NCI-H2227 treated with DMSO at 0.1 percent for 48 hours (cell line): Measurements from ENCODE around the gene SRC.
"Not testable (repeated sequence)": the region's sequence is repeated elsewhere in the genome, so short reads cannot be mapped to it uniquely, and the experiment has no call there.

Experiments
- DNase-seq: peaks from one replicate; lab custom pipeline; 2025; lab: John Stamatoyannopoulos, UW

SRC gene

DNA sequence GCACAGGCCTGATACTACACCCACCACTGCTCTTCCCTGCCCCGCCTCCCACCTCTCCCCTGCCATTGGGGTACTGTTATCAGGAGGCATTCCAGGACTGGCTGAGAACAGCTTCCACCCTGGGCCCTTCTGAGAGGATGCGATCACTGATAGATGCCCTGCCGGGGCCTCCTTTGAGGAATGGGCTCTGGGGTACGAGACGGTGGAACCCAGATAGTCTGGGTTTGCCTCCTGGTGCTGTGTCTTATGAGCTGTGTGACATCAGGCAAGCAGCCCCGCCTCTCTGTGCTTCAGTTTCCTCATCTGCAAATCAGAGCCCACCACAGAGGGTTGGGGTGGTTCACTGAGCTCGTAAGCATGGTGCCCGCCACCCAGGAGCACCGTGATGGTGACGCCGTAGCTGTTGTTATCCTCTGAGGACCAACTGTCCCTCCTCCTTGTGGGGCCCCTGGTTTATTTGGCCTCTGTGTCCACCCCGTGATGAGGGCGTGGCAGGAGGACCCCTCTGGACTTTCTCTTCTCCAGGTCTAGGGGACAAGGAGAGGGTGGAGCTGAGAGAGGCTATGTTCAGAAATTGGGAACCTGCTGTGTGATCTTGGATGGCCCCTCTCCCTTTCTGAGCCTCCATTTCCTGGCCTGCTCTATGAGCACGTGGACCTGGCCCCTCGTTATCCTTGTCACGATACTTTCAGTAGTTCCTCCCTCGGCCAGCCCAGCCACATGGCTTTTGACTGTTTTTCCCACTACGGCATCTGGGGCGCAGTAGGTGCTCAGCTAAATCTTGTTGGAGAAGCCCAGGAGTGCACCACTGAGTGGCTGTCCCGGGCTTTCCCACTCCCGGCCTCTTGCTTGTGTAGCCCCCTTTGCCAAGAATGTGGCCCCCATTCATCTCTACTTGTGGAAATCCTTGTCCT, 18.3 kb downstream of the SRC start:
- DNase-seq: no peak

GRCh38 chr20:37364927-37365272, 19.0 kb downstream of the SRC start:
- no peak for DNase-seq

- no peak for DNase-seq
These were observed 20.1 kb downstream of the SRC start for GRCh38 chr20:37365760-37366638.

GRCh38 chr20:37366743-37367142, 20.8 kb downstream of the SRC start:
- DNase-seq: no peak

- DNase-seq: no peak
These were observed 23.9 kb downstream of the SRC start for GRCh38 chr20:37369846-37370245.

GRCh38 chr20:37371845-37372244, 25.9 kb downstream of the SRC start:
- DNase-seq: not testable (repeated sequence)

GRCh38 chr20:37372441-37372840, 26.5 kb downstream of the SRC start:
- no peak for DNase-seq

DNA sequence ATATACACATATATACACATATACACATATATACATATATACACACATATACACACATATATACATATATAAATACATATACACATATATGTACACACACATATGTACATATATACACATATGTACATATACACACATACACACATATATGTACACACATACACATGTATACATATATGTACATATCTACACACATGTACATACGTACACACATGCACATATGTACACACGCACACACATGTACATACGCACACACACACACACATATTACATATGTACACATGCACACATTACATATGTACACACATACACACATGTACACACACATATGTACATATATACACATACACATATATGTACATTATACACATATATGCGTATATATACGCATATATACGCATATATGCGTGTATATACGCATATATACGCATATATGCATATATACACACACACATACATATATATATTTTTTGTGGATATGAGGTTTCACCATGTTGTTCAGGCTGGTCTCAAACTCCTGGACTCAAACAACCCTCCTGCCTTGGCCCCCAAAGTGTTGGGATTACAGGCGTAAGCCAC, 27.2 kb downstream of the SRC start:
- no peak for DNase-seq

DNA sequence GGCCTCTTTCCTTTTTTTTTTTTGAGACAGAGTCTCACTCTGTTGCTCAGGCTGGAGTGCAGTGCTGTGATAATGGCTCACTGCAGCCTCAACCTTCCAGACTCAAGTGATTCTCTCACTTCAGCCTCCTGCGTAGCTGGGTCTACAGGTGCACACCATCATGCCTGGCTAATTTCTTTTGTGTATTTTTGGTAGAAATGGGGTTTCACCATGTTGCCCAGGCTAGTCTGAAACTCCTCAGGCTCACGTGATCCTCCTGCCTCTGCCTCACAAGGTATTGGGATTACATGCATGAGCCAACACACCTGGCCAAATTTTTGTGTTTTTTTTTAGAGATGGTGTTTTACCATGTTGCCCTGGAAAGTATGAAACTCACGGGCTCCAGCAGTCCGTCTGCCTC, 29.3 kb downstream of the SRC start:
- no peak for DNase-seq

DNA sequence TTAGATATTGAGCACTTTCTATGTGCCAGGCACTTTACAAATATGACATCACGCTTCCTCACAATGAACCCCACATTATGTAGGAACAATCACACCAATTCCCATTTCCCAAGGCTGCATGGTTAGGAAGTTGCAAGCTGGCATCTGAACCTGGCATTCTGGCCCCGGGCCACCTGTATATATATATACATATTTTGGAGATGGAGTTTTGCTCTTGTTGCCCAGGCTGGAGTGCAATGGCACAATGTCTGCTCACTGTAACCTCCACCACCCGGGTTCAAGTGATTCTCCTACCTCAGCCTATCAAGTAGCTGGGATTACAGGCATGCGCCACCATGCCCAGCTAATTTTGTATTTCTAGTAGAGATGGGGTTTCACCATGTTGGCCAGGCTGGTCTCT, 30.4 kb downstream of the SRC start:
- no peak for DNase-seq

DNA sequence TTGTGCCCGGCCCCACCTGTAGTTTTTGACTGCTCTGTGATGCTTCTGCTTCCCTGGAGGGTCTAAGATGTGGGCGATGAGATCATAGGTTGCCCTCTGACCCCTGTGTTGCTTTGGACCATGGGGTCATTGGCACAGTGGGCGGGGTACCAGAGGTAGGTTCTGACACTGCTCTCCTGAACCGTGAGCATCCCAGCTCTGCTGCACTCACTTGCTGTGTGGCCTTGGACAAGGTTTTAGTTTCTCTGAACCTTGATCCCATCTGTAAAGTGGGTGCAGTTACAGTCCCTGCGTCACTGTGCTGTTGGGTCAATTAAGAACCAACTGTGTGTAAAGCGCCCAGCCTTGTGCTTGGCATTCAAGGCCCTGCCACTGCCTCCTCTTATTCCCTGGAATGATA, 30.9 kb downstream of the SRC start:
- DNase-seq: no peak

GRCh38 chr20:37377346-37378081, 31.6 kb downstream of the SRC start:
- no peak for DNase-seq

DNA sequence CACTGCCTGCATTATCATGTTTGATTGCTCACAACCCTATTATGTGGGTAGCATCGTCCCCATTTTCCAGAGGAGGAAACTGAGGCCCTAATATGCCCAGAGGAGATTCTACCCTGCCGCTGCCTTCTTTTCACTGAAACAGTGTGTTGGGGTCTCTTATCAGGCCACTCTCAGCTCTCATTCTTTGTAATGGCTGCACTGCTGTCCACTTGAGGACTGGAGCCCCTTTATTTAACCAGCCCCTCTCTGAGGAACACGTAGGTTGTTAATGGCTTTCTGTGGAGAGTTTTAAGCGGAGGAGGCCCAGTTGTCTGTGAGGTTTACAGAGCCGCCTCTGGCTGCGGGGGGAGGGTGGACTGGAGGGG, 32.5 kb downstream of the SRC start:
- DNase-seq: no peak

- no peak for DNase-seq
These were observed 33.1 kb downstream of the SRC start for GRCh38 chr20:37378785-37379598.

- no peak for DNase-seq
These were observed 34.3 kb downstream of the SRC start for GRCh38 chr20:37379967-37380828.

GRCh38 chr20:37380864-37381579, 35.1 kb downstream of the SRC start:
- DNase-seq: no peak

DNA sequence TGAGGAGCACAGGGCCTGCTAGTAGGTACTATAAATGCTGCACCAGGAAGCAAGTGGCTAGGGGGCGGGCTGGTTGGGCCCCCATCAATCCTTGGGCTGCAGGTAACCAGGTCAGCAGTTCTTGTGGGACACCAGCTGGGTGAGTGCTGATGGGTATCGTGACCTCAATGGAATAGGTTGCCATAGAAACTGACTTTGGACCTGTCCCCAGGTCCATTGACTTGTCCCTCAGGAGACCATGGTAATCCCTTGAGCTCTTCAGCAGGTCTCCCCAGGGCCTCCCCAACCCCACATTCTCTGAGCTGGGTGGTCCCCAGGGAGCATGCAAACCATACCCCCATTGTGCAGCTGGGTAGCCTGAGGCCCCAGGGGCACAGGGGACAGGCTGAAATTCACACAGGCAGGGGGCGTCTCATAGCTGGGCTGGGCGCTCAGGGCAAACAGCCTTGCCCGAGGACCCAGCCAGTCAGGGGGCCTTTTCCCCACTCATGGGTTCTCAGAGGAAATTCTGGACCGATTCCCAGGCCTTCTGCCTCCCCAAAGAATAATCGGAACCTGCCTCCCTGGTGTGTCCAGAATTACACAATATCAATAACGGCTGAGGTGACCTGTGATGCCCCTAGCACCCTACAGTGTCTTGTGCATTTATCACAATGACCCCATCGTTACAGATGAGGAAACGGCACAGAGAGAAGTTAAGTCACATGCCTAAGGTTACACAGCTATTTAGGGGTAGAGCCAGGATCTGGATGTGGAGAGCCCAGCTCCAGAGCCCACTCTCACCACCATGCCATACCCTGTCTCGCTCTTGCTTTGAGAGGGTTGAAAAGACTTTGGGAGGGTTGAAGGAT, 35.9 kb downstream of the SRC start:
- no peak for DNase-seq

DNA sequence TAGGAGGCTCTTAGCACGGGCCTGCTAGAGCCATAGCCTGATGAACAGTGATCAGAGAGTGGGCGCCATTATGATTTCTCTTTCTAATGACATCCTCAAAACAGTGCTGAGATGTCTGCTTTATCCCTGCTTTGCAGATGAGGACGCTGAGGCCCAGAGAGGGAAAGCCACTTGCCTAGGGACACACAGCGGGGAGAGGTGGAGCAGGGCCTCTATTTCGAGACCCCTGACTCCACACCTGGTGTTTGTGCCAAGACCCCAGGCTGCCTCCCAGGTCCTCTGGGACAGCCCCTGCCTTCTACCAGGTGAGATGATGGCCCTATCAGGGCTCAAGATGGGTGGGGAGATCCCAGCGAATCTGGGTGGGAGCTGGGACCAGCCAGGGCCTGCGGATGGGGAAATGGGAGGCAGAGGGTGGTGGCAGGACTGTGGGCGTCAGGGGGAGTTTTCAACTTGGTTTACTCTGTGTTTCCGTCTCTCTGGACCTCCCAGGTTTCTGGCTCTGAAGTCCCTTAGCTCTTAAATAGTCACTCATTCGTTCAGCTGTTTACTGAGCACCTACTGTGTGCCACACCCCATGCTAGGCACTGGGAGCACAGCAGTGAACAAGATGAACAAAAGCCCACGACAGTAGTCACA, 36.7 kb downstream of the SRC start:
- DNase-seq: no peak
